Measurements from ENCODE around the gene FAM186B.

The FAM186B gene

GRCh38 chr12:49552014-49552413 lies 53.4 kb downstream of the FAM186B start:
- no peak for TF ChIP-seq POLR2A (IDR thresholded peaks at IDR 0.05; ENCODE audit: low read depth, low read length)
- FAIRE-seq = no peak
- no peak for DNase-seq (ENCODE audit: insufficient read length, low spot score)

- FAIRE-seq = no peak
Measured at GRCh38 chr12:49550693-49551252, 54.7 kb downstream of the FAM186B start.

GRCh38 chr12:49549735-49550692 lies 55.4 kb downstream of the FAM186B start:
- no peak for TF ChIP-seq POLR2A (IDR thresholded peaks at IDR 0.05; ENCODE audit: low read depth, low read length)
- no peak for FAIRE-seq
- DNase-seq (ENCODE audit: insufficient read length, low spot score) = no peak

More at GRCh38 chr12:49550693-49551252, 54.7 kb downstream of the FAM186B start:
- TF ChIP-seq POLR2A (IDR thresholded peaks at IDR 0.05; ENCODE audit: low read depth, low read length) = no peak
- no peak for DNase-seq (ENCODE audit: insufficient read length, low spot score)

- DNase-seq (ENCODE audit: insufficient read length, low spot score) = no peak
- no peak for FAIRE-seq
- no peak for TF ChIP-seq POLR2A (IDR thresholded peaks at IDR 0.05; ENCODE audit: low read depth, low read length)
Measured at GRCh38 chr12:49548822-49549648, 56.4 kb downstream of the FAM186B start.

- DNase-seq (ENCODE audit: insufficient read length, low spot score) = no peak
- FAIRE-seq = no peak
- TF ChIP-seq POLR2A (IDR thresholded peaks at IDR 0.05; ENCODE audit: low read depth, low read length) = no peak
Measured at GRCh38 chr12:49548481-49548821, 57.0 kb downstream of the FAM186B start.

GRCh38 chr12:49547090-49547690 lies 58.2 kb downstream of the FAM186B start:
- DNase-seq (ENCODE audit: insufficient read length, low spot score) (no peak), FAIRE-seq (no peak)
- no peak for TF ChIP-seq POLR2A (IDR thresholded peaks at IDR 0.05; ENCODE audit: low read depth, low read length)

GRCh38 chr12:49546481-49546880 lies 59.0 kb downstream of the FAM186B start:
- DNase-seq (ENCODE audit: insufficient read length, low spot score) (no peak), FAIRE-seq (no peak)
- no peak for TF ChIP-seq POLR2A (IDR thresholded peaks at IDR 0.05; ENCODE audit: low read depth, low read length)

- no peak for FAIRE-seq
- DNase-seq (ENCODE audit: insufficient read length, low spot score) = no peak
- TF ChIP-seq POLR2A (IDR thresholded peaks at IDR 0.05; ENCODE audit: low read depth, low read length) = no peak
Measured at GRCh38 chr12:49545815-49546214, 59.6 kb downstream of the FAM186B start.

GRCh38 chr12:49543914-49544815 lies 61.3 kb downstream of the FAM186B start:
- DNase-seq (ENCODE audit: insufficient read length, low spot score) (no peak), FAIRE-seq (no peak)
- TF ChIP-seq POLR2A (IDR thresholded peaks at IDR 0.05; ENCODE audit: low read depth, low read length) = no peak

GRCh38 chr12:49543221-49543913 lies 62.1 kb downstream of the FAM186B start:
- no peak for FAIRE-seq
- DNase-seq (ENCODE audit: insufficient read length, low spot score) = no peak
- TF ChIP-seq POLR2A (IDR thresholded peaks at IDR 0.05; ENCODE audit: low read depth, low read length) = no peak

GRCh38 chr12:49542592-49543160 lies 62.8 kb downstream of the FAM186B start:
- TF ChIP-seq POLR2A (IDR thresholded peaks at IDR 0.05; ENCODE audit: low read depth, low read length) = no peak
- DNase-seq (ENCODE audit: insufficient read length, low spot score) (no peak), FAIRE-seq (no peak)

- DNase-seq (ENCODE audit: insufficient read length, low spot score) (no peak), FAIRE-seq (no peak)
- TF ChIP-seq POLR2A (IDR thresholded peaks at IDR 0.05; ENCODE audit: low read depth, low read length) = no peak
Measured at GRCh38 chr12:49541911-49542505, 63.4 kb downstream of the FAM186B start.

Data from H54 (cell line).